Sigmoid colon (tissue), 3 donors: ENCODE results near the gene TENM4.

Experiments
- CTCF ChIP-seq, 4 experiments: fragments of 450-650 bp in 3 of 4; fragments of 200-600 bp in 1 of 4; IDR thresholded peaks; one replicate each; pipeline ENCODE4 v1.5.1; 2016 to 2019; ENCODE audit warnings: antibody characterized with exemption in 4 of 4, mild to moderate bottlenecking in 3 of 4, moderate library complexity in 2 of 4
- POLR2A ChIP-seq, 2 donors: fragments of 450-650 bp; IDR thresholded peaks; one replicate each; pipeline ENCODE4 v1.6.1; 2016; ENCODE audit warnings: antibody characterized with exemption in 2 of 2, mild to moderate bottlenecking in 2 of 2, moderate library complexity in 2 of 2

- no peak for TF ChIP-seq POLR2A (IDR thresholded peaks at IDR 0.05)
- TF ChIP-seq CTCF (IDR thresholded peaks at IDR 0.05), result no peak
Observed at GRCh38 chr11:79080551-79080950, 360.3 kb downstream of the TENM4 start.
